HFFc6 (cell line): ENCODE results near the gene HOXB3. TPM values are rescaled to one million over a fixed set of nuclear protein-coding genes. Genes with fewer than 3 reads are reported as not detected.

Experiments
- DNase-seq: peaks from one replicate; pipeline ENCODE4 v3.0.0-alpha.2; 2018
- H3K27ac Mint-ChIP-seq: 2 replicates; pipeline ENCODE4 v1.8.0; 2020; ENCODE audit warnings: mild to moderate bottlenecking, mixed read lengths
- H3K27me3 Mint-ChIP-seq: 2 replicates; pipeline ENCODE4 v1.8.0; 2021; ENCODE audit warnings: mild to moderate bottlenecking, moderate library complexity, mixed read lengths; ENCODE audit not compliant: insufficient read depth
- H3K36me3 Mint-ChIP-seq: 2 replicates; pipeline ENCODE4 v1.8.0; 2021; ENCODE audit warnings: low read depth, mixed read lengths
- H3K4me1 Mint-ChIP-seq: 2 replicates; pipeline ENCODE4 v1.8.0; 2020; ENCODE audit warnings: low read depth, mixed read lengths
- H3K4me3 Mint-ChIP-seq: 2 replicates; pipeline ENCODE4 v1.8.0; 2020; ENCODE audit warnings: mild to moderate bottlenecking, moderate library complexity, mixed read lengths
- H3K9me3 Mint-ChIP-seq: 2 replicates; pipeline ENCODE4 v1.8.0; 2020; ENCODE audit warnings: mild to moderate bottlenecking, mixed read lengths
- total RNA-seq, 6 experiments: library from RNA; stranded (reverse); fragmentation: NEBNext Ultra II Directional; extraction: Animal tissue kit (Norgen Biotek cat#: 25700); gene quantifications; 2 replicates in 1 of 6; 3 replicates in 5 of 6; pipeline ENCODE4 v1.2.3, GENCODE V29; 2021
- TF ChIP-seq, protein P1 (sequence below): fragments of 200-600 bp; sonication (generic); IDR thresholded peaks from 2 replicates; pipeline ENCODE4 v1.5.0; 2021; ENCODE audit warnings: antibody characterized with exemption, mild to moderate bottlenecking

HOXB3 gene
- total RNA-seq, 6 experiments from 2014 or later = not detected

DNA sequence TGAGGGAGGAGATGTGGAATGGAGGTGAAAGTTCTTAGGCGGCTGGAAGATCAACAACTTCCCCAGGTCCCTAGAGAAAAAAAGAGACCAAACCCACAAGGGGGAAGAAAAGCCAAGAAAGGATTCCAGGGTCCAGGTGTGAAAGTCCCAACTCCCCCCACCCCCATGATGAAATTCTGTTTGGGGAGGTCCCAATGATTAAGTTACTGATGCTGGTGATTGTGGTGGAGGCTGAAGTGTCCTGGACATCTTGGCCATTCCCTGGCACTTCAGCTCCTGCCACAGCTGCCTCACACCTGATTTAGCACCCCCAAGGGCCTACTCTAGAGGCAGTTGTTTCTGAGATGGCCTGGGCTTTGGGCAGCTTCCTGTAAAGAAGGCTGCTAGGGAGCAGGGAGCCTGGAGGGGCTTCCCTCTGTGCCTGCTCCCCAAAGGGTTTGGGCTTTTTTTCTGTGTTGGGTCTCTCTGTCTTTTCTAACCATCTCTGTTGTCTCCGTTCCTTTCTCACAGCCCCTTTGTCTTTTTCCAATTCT lies 25.0 kb downstream of the HOXB3 start:
- peaks cover 38% of the 10 kb centered on the region for H3K27me3 Mint-ChIP-seq
- no peak overlapping the region for H3K4me3 Mint-ChIP-seq
- DNase-seq = no peak
- no peaks in the 10 kb centered on the region; the same call in 1 of the 2 replicates for H3K4me1 Mint-ChIP-seq
- no peak overlapping the region for H3K27ac Mint-ChIP-seq
- H3K9me3 Mint-ChIP-seq = no peaks in the 10 kb centered on the region
- TF ChIP-seq, protein P1, sequence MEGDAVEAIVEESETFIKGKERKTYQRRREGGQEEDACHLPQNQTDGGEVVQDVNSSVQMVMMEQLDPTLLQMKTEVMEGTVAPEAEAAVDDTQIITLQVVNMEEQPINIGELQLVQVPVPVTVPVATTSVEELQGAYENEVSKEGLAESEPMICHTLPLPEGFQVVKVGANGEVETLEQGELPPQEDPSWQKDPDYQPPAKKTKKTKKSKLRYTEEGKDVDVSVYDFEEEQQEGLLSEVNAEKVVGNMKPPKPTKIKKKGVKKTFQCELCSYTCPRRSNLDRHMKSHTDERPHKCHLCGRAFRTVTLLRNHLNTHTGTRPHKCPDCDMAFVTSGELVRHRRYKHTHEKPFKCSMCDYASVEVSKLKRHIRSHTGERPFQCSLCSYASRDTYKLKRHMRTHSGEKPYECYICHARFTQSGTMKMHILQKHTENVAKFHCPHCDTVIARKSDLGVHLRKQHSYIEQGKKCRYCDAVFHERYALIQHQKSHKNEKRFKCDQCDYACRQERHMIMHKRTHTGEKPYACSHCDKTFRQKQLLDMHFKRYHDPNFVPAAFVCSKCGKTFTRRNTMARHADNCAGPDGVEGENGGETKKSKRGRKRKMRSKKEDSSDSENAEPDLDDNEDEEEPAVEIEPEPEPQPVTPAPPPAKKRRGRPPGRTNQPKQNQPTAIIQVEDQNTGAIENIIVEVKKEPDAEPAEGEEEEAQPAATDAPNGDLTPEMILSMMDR = no peak
- no peaks in the 10 kb centered on the region for H3K36me3 Mint-ChIP-seq

DNA sequence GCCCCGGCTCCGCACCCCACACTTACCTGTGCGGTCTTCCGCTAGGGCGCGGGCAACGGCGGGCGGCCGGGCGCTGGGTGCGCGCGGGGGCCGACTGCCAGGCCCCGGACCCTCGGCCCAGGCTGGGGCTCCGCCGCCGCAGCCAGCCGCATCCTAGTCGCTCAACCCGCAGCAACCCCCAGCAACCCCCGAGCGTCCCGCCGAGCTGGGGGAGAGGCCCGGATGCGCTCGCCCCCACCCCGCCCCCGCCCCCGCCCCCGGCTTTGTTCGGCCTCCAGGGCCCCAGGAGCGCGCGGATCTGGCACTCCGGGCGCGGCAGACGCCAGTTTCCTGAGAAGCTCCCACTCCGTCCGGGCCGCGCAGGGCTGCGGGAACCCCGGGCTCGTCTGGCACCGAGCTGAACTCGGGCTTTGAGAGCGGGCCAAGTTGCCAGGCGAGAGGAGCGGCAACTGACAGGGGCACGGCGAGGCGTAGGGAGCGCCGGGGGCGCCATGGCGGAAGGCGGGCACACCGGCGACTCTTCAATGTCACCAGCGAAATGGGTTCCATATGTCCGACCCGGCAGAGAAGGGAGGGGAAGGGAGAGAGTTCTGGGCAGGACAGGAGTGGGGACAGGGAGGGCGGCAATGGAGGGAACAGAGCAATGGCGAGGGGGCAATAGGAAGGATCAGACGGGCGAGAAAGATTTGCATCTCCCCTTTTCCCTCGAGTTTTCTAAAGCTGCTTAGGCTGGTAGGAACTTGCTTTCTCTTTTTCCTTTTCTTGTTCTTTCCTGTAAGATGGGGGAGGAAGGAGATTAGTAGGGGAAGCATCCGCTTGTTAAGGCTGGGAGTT lies 25.6 kb downstream of the HOXB3 start:
- TF ChIP-seq, protein P1 = no peak
- H3K27me3 Mint-ChIP-seq = peaks cover 44% of the 10 kb centered on the region
- H3K27ac Mint-ChIP-seq = no peak overlapping the region
- no peaks in the 10 kb centered on the region; the same call in 1 of the 2 replicates for H3K4me1 Mint-ChIP-seq
- no peak for DNase-seq
- no peaks in the 10 kb centered on the region for H3K36me3 Mint-ChIP-seq
- H3K4me3 Mint-ChIP-seq = no peak overlapping the region
- H3K9me3 Mint-ChIP-seq = no peaks in the 10 kb centered on the region

DNA sequence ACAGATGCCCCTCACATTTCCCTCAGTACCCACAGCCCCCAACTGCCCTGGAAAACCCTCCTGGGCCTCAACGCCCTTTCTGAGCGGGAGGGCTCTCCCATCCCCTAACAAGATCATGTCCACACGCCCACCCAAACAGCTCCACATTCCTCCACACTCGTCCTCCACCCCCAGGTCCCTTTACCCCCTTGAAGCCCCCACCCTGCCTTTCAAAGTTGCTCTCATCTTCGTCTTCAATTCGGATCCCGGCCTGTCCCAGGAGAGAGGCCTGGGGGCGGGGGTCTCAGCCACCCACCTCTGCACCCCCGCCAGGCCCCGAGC lies 26.2 kb downstream of the HOXB3 start:
- Mint-ChIP-seq H3K27me3 (peaks cover 49% of the 10 kb centered on the region), H3K4me3 (no peak overlapping the region), H3K4me1 (no peaks in the 10 kb centered on the region; the same call in 1 of the 2 replicates), H3K9me3 (no peaks in the 10 kb centered on the region), H3K36me3 (no peaks in the 10 kb centered on the region), H3K27ac (no peak overlapping the region)
- no peak for DNase-seq
- TF ChIP-seq, protein P1 = no peak

DNA sequence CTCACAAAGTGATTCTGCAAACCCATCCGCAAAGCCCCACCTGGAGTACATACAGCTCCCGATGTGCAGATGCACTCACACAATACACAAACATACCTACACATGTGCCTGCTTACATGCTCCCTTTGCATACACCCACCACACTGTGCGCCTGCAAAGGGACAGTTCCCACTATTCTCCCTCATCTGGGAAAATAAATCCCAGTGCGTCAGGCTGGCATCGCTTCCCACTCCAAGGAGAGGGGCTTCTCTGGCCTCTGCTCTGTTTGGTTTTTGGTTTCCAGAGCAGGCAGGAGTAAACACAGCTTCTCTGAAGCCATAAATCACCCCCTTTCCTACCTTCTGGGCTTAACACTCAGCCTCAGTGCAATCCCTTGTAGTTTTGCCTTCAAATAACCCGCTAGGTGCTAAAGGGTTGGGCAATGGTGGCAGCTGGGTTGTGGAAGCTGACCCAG lies 26.6 kb downstream of the HOXB3 start:
- no peak overlapping the region for H3K4me3 Mint-ChIP-seq
- H3K4me1 Mint-ChIP-seq = no peaks in the 10 kb centered on the region; the same call in 1 of the 2 replicates
- no peaks in the 10 kb centered on the region for H3K9me3 Mint-ChIP-seq
- H3K27ac Mint-ChIP-seq = no peak overlapping the region
- peaks cover 53% of the 10 kb centered on the region for H3K27me3 Mint-ChIP-seq
- TF ChIP-seq, protein P1 = no peak
- DNase-seq = no peak
- H3K36me3 Mint-ChIP-seq = no peaks in the 10 kb centered on the region

DNA sequence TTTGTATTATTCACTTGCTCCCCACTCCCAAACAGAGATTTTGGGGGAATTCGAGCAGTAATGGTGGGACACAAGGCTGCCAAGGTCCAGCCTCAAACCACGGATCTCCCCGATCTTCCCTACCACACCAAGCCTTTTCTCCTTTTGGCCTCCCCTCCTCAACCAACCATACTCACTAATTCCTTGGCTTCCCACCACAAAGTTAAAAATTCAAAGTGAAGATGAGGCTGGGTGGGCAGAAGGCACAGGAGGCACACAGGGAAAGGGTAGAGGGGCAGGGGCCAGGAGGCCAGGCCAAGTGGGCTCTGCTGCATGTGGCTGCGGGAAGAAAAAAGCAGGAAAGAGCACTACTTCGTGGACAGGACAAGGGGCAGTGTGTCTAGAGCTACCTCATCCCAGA lies 27.1 kb downstream of the HOXB3 start:
- Mint-ChIP-seq H3K4me3 (no peak overlapping the region), H3K27ac (no peak overlapping the region), H3K4me1 (no peaks in the 10 kb centered on the region), H3K36me3 (no peaks in the 10 kb centered on the region), H3K9me3 (no peaks in the 10 kb centered on the region), H3K27me3 (peaks cover 58% of the 10 kb centered on the region)
- DNase-seq = no peak
- TF ChIP-seq, protein P1 = no peak
